ENCODE measurements around the gene KASH5.

The KASH5 gene

DNA sequence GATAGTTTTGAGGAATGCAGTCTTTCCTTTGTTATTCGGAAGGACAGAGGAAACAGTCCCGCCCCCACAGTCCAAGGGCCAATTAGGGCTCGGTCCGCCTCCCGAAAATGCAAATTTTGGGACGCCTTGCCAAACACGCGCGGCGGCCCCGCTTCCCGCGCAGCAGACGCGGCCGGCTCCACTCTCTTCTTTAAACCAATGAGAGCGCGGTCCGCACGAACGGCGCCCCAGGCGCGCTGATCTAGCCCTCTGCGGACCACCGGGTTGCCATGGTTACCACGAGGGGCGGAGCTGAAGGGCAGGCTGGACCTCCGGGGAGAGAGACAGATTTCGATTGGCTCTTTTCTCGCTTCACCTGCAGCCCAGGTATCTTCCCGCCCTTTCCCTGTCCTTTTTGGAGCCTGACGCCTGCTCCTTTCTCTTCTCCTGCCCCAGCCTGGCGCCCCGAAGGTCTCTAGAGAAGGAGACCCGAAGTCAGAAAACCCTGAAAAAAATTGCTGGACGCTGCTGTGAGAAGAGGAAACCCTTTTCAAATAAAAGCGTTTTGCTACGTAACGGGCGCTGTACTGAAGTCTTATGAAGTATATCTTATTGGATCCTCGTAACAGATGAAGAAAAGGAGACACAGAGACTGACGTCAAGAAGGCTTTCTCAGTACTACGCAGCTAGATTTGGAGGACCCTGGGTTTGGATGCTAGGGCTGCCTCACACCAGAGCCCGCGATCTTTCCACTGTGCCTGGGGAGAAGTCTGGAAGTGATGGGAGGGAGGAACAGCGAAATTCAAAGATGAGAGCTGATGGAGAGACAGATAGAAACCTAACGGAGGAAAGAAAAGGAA is 33.2 kb downstream of the KASH5 start:
- Histone ChIP-seq H3K27me3 (replicated peaks in 2 of 5; ENCODE audit: control insufficient read depth in 4 of 5, insufficient read depth in 5 of 5, low read length in 4 of 5) (peaks cover 5 to 70% (median 44%) of the 10 kb centered on the region in 5 experiments), H3K4me3 (ENCODE audit: control insufficient read depth in 1 of 7, extremely low read depth in 1 of 7, insufficient read depth in 4 of 7, low read depth in 2 of 7, low read length in 6 of 7) (peak overlapping the region in 3 of 7 experiments; percentile 11 to 36 (median 19)), H3K4me1 (ENCODE audit: control extremely low read depth in 1 of 4, control insufficient read depth in 4 of 4, insufficient read depth in 4 of 4, low read length in 3 of 4) (peaks cover 0 to 44% (median 39%) of the 10 kb centered on the region in 4 experiments), H3K36me3 (ENCODE audit: control insufficient read depth in 4 of 4, insufficient read depth in 4 of 4, low read length in 3 of 4) (no peaks in the 10 kb centered on the region), H3K27ac (ENCODE audit: insufficient read depth in 1 of 2, low read depth in 1 of 2, low read length in 2 of 2, poor library complexity in 1 of 2, severe bottlenecking in 2 of 2) (no peak overlapping the region), H3K9me3 (ENCODE audit: control extremely low read depth in 1 of 5, control insufficient read depth in 4 of 5, insufficient read depth in 2 of 5, low read depth in 1 of 5, low read length in 4 of 5) (no peaks in the 10 kb centered on the region)
- 9% methylated on average over 45 of the region's 48 CpGs for WGBS (ENCODE audit: insufficient coverage)
- peak; percentile 52 to 65 (median 63) for DNase-seq
- ChIA-PET POLR2A (interaction anchor here (0.6 to 0.7 kb wide), 2 partner anchors 25 to 153 kb away, joined by 3 to 4 read pairs; no protein-coding TSS in a partner anchor), CTCF (interaction anchor here (0.9 to 1.2 kb wide), 3 partner anchors 9 to 29 kb away, joined by 3 read pairs; no protein-coding TSS in a partner anchor)

DNA sequence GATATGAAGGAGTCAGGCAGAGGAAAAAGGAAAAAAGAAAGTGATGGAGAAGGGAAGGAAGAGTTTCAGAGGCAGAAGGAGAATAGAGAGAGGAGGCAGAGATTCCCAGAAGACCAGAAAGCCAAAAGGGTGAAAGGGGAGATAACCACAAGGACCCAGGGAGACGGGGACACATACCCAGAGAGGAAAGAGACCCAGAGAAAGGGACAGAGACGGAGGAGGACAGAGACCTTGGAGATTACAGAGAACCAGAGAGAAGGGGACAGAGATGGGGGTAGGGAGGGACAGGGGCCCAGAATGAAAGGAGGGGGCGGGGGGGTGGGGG is 33.8 kb downstream of the KASH5 start:
- H3K4me3 ChIP-seq (ENCODE audit: control insufficient read depth in 1 of 7, extremely low read depth in 1 of 7, insufficient read depth in 4 of 7, low read depth in 2 of 7, low read length in 6 of 7) = no peak overlapping the region
- H3K4me1 ChIP-seq (ENCODE audit: control extremely low read depth in 1 of 4, control insufficient read depth in 4 of 4, insufficient read depth in 4 of 4, low read length in 3 of 4) = peaks cover 0 to 47% (median 42%) of the 10 kb centered on the region in 4 experiments
- no peaks in the 10 kb centered on the region for H3K9me3 ChIP-seq (ENCODE audit: control extremely low read depth in 1 of 5, control insufficient read depth in 4 of 5, insufficient read depth in 2 of 5, low read depth in 1 of 5, low read length in 4 of 5)
- no peak overlapping the region for H3K27ac ChIP-seq (ENCODE audit: insufficient read depth in 1 of 2, low read depth in 1 of 2, low read length in 2 of 2, poor library complexity in 1 of 2, severe bottlenecking in 2 of 2)
- WGBS (ENCODE audit: insufficient coverage) = 23% methylated on average over 2 of the region's 3 CpGs
- H3K36me3 ChIP-seq (ENCODE audit: control insufficient read depth in 4 of 4, insufficient read depth in 4 of 4, low read length in 3 of 4) = no peaks in the 10 kb centered on the region
- CTCF ChIA-PET = interaction anchor here (0.9 to 1.2 kb wide), 2 partner anchors 9 to 10 kb away, joined by 3 read pairs; no protein-coding TSS in a partner anchor
- DNase-seq = no peak
- POLR2A ChIA-PET = no interaction called here
- H3K27me3 ChIP-seq (replicated peaks in 2 of 5; ENCODE audit: control insufficient read depth in 4 of 5, insufficient read depth in 5 of 5, low read length in 4 of 5) = peaks cover 5 to 76% (median 49%) of the 10 kb centered on the region in 5 experiments

DNA sequence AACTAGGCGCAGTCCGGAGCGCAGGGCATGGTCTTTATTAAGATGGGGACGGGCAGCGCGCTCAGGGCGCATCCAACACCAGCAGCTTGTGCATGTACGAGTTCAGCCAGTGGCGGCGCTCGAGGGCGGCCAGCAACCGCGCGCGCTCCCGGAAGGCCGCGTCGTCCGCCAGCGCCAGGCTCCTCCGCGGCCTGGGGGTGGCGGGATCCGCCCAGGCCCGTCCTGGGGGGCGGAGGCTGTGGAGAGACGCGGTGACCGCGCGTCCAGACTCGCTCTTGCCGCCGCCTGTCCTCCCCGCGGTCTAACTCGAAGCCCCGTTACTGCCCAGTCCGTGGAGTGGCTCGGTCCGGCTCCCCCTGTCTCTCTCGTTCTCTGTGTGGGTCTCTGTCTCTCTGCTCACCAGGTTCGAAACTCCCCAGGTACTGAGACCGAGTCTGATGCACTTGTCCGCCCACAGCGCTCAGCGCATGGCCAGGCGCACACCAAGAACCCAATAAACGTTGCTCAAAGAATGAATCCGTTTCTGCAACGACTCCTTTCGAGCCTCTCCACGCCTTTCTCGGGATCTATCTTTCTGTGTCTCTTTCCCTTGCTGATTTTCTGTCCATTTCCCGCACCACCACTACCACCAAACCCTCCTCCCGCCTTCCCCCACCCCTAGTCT is 34.5 kb downstream of the KASH5 start:
- Histone ChIP-seq H3K4me3 (ENCODE audit: control insufficient read depth in 1 of 7, extremely low read depth in 1 of 7, insufficient read depth in 4 of 7, low read depth in 2 of 7, low read length in 6 of 7) (peak overlapping the region in 4 of 7 experiments; percentile 8 to 45 (median 22)), H3K9me3 (ENCODE audit: control extremely low read depth in 1 of 5, control insufficient read depth in 4 of 5, insufficient read depth in 2 of 5, low read depth in 1 of 5, low read length in 4 of 5) (no peaks in the 10 kb centered on the region), H3K27me3 (replicated peaks in 2 of 5; ENCODE audit: control insufficient read depth in 4 of 5, insufficient read depth in 5 of 5, low read length in 4 of 5) (peaks cover 5 to 83% (median 54%) of the 10 kb centered on the region in 5 experiments), H3K4me1 (ENCODE audit: control extremely low read depth in 1 of 4, control insufficient read depth in 4 of 4, insufficient read depth in 4 of 4, low read length in 3 of 4) (peaks cover 0 to 42% (median 40%) of the 10 kb centered on the region in 4 experiments), H3K36me3 (ENCODE audit: control insufficient read depth in 4 of 4, insufficient read depth in 4 of 4, low read length in 3 of 4) (no peaks in the 10 kb centered on the region), H3K27ac (ENCODE audit: insufficient read depth in 1 of 2, low read depth in 1 of 2, low read length in 2 of 2, poor library complexity in 1 of 2, severe bottlenecking in 2 of 2) (no peak overlapping the region)
- CTCF ChIA-PET = interaction anchor here (0.9 to 1.2 kb wide), 2 partner anchors 9 to 10 kb away, joined by 3 read pairs; no protein-coding TSS in a partner anchor
- 3% methylated on average over 51 of the region's 58 CpGs for WGBS (ENCODE audit: insufficient coverage)
- POLR2A ChIA-PET = no interaction called here
- peak in 2 of 3 donors; percentile 70 to 71 for DNase-seq

DNA sequence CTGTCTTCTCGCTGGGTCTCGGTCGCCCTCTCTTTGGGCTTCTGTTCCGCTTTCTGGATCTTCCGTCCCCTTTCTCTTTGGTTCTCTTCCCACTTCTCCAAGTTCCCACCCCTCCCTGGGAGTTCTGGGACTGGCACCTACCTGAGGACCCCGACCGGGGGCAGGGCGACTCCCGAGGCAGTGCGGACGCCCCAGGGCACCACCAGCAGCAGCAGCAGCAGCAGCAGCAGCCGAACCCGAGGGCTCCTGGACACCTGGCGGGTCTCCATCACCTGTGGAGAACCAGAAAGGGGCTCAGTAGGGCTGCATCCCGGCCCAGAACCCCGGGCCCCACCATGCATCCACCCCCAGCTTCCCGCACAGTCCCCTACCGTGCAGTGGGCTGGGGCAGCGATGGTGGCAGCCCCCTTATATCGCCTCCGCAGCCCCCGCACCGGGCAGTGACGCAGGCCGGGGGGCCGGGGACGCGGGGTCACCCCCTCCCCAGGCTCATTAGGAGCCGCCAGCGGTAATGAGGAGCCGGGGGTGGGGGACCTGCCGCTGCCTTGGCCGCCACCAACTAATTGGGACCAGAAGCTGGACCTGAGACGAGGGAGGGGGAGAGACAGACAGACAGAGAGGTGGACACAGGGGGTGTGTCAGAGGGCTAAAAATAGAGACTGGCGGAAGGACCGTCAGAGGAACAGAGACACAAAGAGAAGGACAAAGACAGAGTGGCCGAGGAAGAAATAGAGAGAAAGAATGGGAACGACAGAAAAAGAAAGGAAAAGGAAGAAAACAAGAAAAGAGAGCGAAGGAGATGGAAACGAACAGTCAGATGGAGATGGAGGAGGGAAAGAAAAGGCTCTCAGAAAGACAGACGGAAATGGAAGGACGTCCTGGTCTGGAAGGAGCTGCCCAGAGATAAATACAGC is 35.3 kb downstream of the KASH5 start, which contains the start of gene PTH2:
PTH2 (minus strand) TSS at position 371 of the 914 bp plus-strand sequence; CDS start at position 269, 102 bp downstream.
- peaks cover 0 to 42% (median 40%) of the 10 kb centered on the region in 4 experiments for H3K4me1 ChIP-seq (ENCODE audit: control extremely low read depth in 1 of 4, control insufficient read depth in 4 of 4, insufficient read depth in 4 of 4, low read length in 3 of 4)
- CTCF ChIA-PET = interaction anchor here (1.4 kb wide), 1 partner anchor 24 kb away, joined by 4 read pairs; no protein-coding TSS in a partner anchor
- peaks cover 5 to 91% (median 60%) of the 10 kb centered on the region in 5 experiments for H3K27me3 ChIP-seq (replicated peaks in 2 of 5; ENCODE audit: control insufficient read depth in 4 of 5, insufficient read depth in 5 of 5, low read length in 4 of 5)
- WGBS (ENCODE audit: insufficient coverage) = 14% methylated on average over 34 of the region's 42 CpGs
- no peaks in the 10 kb centered on the region for H3K9me3 ChIP-seq (ENCODE audit: control extremely low read depth in 1 of 5, control insufficient read depth in 4 of 5, insufficient read depth in 2 of 5, low read depth in 1 of 5, low read length in 4 of 5)
- H3K36me3 ChIP-seq (ENCODE audit: control insufficient read depth in 4 of 4, insufficient read depth in 4 of 4, low read length in 3 of 4) = no peaks in the 10 kb centered on the region
- H3K27ac ChIP-seq (ENCODE audit: insufficient read depth in 1 of 2, low read depth in 1 of 2, low read length in 2 of 2, poor library complexity in 1 of 2, severe bottlenecking in 2 of 2) = no peak within 1 kb of the TSS
- peak within 1 kb of the TSS in 4 of 7 experiments; percentile 8 to 45 (median 22) for H3K4me3 ChIP-seq (ENCODE audit: control insufficient read depth in 1 of 7, extremely low read depth in 1 of 7, insufficient read depth in 4 of 7, low read depth in 2 of 7, low read length in 6 of 7)
- no peak for DNase-seq
- POLR2A ChIA-PET = no interaction called here

DNA sequence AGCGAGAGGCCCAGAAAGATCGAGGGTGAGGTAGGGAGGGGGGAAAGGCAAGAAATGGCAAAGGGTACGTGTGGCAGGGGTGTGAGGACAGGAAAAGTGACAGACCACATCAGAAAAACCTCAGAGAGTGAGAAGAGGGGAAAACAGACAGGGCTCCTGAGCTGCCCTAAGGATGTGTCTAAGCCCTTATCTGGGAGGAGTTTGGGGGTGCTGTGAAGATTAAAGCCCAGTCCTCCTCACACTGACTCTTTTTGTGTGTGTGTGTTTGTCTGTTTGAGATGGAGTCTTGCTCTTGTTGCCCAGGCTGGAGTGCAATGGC is 35.9 kb downstream of the KASH5 start:
- Histone ChIP-seq H3K4me3 (ENCODE audit: control insufficient read depth in 1 of 7, extremely low read depth in 1 of 7, insufficient read depth in 4 of 7, low read depth in 2 of 7, low read length in 6 of 7) (no peak overlapping the region), H3K27ac (ENCODE audit: insufficient read depth in 1 of 2, low read depth in 1 of 2, low read length in 2 of 2, poor library complexity in 1 of 2, severe bottlenecking in 2 of 2) (no peak overlapping the region), H3K27me3 (replicated peaks in 2 of 5; ENCODE audit: control insufficient read depth in 4 of 5, insufficient read depth in 5 of 5, low read length in 4 of 5) (peaks cover 5 to 96% (median 65%) of the 10 kb centered on the region in 5 experiments), H3K36me3 (ENCODE audit: control insufficient read depth in 4 of 4, insufficient read depth in 4 of 4, low read length in 3 of 4) (no peaks in the 10 kb centered on the region), H3K9me3 (ENCODE audit: control extremely low read depth in 1 of 5, control insufficient read depth in 4 of 5, insufficient read depth in 2 of 5, low read depth in 1 of 5, low read length in 4 of 5) (no peaks in the 10 kb centered on the region), H3K4me1 (ENCODE audit: control extremely low read depth in 1 of 4, control insufficient read depth in 4 of 4, insufficient read depth in 4 of 4, low read length in 3 of 4) (peaks cover 0 to 44% (median 40%) of the 10 kb centered on the region in 4 experiments)
- DNase-seq = no peak
- CTCF ChIA-PET = interaction anchor here (1.4 to 2.4 kb wide), 2 partner anchors 23 to 33 kb away, joined by 4 to 11 read pairs; no protein-coding TSS in a partner anchor
- POLR2A ChIA-PET = no interaction called here
- 25% methylated on average over 3 of the region's 3 CpGs for WGBS (ENCODE audit: insufficient coverage)

DNA sequence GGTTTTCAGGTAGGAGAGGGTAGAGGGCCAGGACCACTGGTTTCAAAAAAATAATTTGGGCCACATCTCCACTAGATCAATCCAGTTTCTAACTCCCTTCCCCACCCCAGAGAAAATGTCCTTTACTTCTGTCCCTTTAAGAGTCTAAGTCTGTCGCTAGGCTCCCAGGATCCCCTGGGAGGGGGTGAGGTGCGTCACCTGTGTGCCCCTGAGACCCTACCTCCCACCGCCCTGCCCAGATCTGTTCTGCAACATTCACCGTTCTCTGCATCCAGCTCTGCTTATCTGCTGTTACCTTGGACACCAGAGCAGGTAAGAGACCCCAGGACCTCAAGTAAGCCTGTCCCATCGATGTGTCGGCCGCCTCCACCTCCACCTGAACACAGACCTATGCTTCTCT is 37.1 kb downstream of the KASH5 start, which contains the start of gene GFY:
GFY (plus strand) TSS at position 211 of the 400 bp plus-strand sequence. CDS start 1,043 bp downstream, outside the sequence.
- ChIA-PET CTCF (interaction anchor here (1.0 to 2.4 kb wide), 4 partner anchors 9 to 34 kb away, joined by 3 to 11 read pairs (median 5); no protein-coding TSS in a partner anchor), POLR2A (no interaction called here)
- 62% methylated on average over 7 of the region's 7 CpGs for WGBS (ENCODE audit: insufficient coverage)
- Histone ChIP-seq H3K36me3 (ENCODE audit: control insufficient read depth in 4 of 4, insufficient read depth in 4 of 4, low read length in 3 of 4) (no peaks in the 10 kb centered on the region), H3K27me3 (replicated peaks in 2 of 5; ENCODE audit: control insufficient read depth in 4 of 5, insufficient read depth in 5 of 5, low read length in 4 of 5) (peaks cover 5 to 98% (median 64%) of the 10 kb centered on the region in 5 experiments), H3K4me1 (ENCODE audit: control extremely low read depth in 1 of 4, control insufficient read depth in 4 of 4, insufficient read depth in 4 of 4, low read length in 3 of 4) (peaks cover 0 to 44% (median 40%) of the 10 kb centered on the region in 4 experiments), H3K9me3 (ENCODE audit: control extremely low read depth in 1 of 5, control insufficient read depth in 4 of 5, insufficient read depth in 2 of 5, low read depth in 1 of 5, low read length in 4 of 5) (no peaks in the 10 kb centered on the region), H3K27ac (ENCODE audit: insufficient read depth in 1 of 2, low read depth in 1 of 2, low read length in 2 of 2, poor library complexity in 1 of 2, severe bottlenecking in 2 of 2) (no peak within 1 kb of the TSS), H3K4me3 (ENCODE audit: control insufficient read depth in 1 of 7, extremely low read depth in 1 of 7, insufficient read depth in 4 of 7, low read depth in 2 of 7, low read length in 6 of 7) (no peak within 1 kb of the TSS)
- DNase-seq = no peak
